Measurements from ENCODE around the gene HBG2. TPM values are rescaled to one million over a fixed set of nuclear protein-coding genes. Genes with fewer than 3 reads are reported as not detected.

HBG2 gene
- total and polyA plus RNA-seq, 4 donors = 0.31 to 13,246 (median 4.6) TPM

- TF ChIP-seq, protein P1, sequence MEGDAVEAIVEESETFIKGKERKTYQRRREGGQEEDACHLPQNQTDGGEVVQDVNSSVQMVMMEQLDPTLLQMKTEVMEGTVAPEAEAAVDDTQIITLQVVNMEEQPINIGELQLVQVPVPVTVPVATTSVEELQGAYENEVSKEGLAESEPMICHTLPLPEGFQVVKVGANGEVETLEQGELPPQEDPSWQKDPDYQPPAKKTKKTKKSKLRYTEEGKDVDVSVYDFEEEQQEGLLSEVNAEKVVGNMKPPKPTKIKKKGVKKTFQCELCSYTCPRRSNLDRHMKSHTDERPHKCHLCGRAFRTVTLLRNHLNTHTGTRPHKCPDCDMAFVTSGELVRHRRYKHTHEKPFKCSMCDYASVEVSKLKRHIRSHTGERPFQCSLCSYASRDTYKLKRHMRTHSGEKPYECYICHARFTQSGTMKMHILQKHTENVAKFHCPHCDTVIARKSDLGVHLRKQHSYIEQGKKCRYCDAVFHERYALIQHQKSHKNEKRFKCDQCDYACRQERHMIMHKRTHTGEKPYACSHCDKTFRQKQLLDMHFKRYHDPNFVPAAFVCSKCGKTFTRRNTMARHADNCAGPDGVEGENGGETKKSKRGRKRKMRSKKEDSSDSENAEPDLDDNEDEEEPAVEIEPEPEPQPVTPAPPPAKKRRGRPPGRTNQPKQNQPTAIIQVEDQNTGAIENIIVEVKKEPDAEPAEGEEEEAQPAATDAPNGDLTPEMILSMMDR (IDR thresholded peaks at IDR 0.05; ENCODE audit: control extremely low read depth, extremely low read depth) = no peak
- Histone ChIP-seq H3K27ac (ENCODE audit: low read depth in 1 of 2, low read length in 1 of 2) (no peak overlapping the region), H3K4me3 (no peak overlapping the region), H3K4me1 (ENCODE audit: control insufficient read depth in 5 of 5, insufficient read depth in 5 of 5, low read length in 5 of 5) (no peaks in the 10 kb centered on the region), H3K9me3 (ENCODE audit: control insufficient read depth in 4 of 4, insufficient read depth in 3 of 4, low read length in 3 of 4) (no peaks in the 10 kb centered on the region), H3K9ac (ENCODE audit: insufficient read depth in 1 of 2, low read length in 2 of 2) (no peak overlapping the region), H3K27me3 (ENCODE audit: control insufficient read depth in 3 of 3, insufficient read depth in 3 of 3, low read length in 2 of 3) (peaks cover 0 to 4% (median 0%) of the 10 kb centered on the region in 3 donors), H3K36me3 (ENCODE audit: control insufficient read depth in 4 of 4, insufficient read depth in 4 of 4, low read length in 4 of 4) (no peaks in the 10 kb centered on the region)
- ATAC-seq (ENCODE audit: insufficient read depth, low FRiP score) (no peak), DNase-seq (no peak)
- WGBS, 2 donors = 40 to 72% methylated on average over 2 of the region's 2 CpGs
Measured at GRCh38 chr11:5237420-5237819, 17.2 kb downstream of the HBG2 start.

- TF ChIP-seq, protein P1 (IDR thresholded peaks at IDR 0.05; ENCODE audit: control extremely low read depth, extremely low read depth) = no peak
- 87 to 88% methylated on average over 5 of the region's 5 CpGs for WGBS, 2 donors
- Histone ChIP-seq H3K27ac (ENCODE audit: low read depth in 1 of 2, low read length in 1 of 2) (no peak overlapping the region), H3K36me3 (ENCODE audit: control insufficient read depth in 4 of 4, insufficient read depth in 4 of 4, low read length in 4 of 4) (no peaks in the 10 kb centered on the region), H3K9ac (ENCODE audit: insufficient read depth in 1 of 2, low read length in 2 of 2) (no peak overlapping the region), H3K9me3 (ENCODE audit: control insufficient read depth in 4 of 4, insufficient read depth in 3 of 4, low read length in 3 of 4) (no peaks in the 10 kb centered on the region), H3K4me3 (no peak overlapping the region), H3K4me1 (ENCODE audit: control insufficient read depth in 5 of 5, insufficient read depth in 5 of 5, low read length in 5 of 5) (no peaks in the 10 kb centered on the region), H3K27me3 (ENCODE audit: control insufficient read depth in 3 of 3, insufficient read depth in 3 of 3, low read length in 2 of 3) (no peaks in the 10 kb centered on the region)
- ATAC-seq (ENCODE audit: insufficient read depth, low FRiP score) (no peak), DNase-seq (no peak)
Measured at GRCh38 chr11:5235364-5236095, 19.1 kb downstream of the HBG2 start.

DNA sequence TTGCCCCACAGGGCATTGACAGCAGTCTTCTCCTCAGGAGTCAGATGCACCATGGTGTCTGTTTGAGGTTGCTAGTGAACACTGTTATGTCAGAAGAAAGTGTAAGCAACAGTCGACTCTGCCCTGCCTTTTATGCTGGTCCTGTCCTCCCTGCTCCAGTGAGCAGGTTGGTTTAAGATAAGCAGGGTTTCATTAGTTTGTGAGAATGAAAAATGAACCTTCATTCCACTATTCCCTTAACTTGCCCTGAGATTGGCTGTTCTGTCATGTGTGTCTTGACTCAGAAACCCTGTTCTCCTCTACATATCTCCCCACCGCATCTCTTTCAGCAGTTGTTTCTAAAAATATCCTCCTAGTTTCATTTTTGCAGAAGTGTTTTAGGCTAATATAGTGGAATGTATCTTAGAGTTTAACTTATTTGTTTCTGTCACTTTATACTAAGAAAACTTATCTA, 20.2 kb downstream of the HBG2 start, which contains the start of gene HBD:
Gene HBD (minus strand): TSS at position 103 of the 454 bp plus-strand sequence. CDS start 50 bp downstream, at position 53.
- H3K9me3 ChIP-seq (ENCODE audit: control insufficient read depth in 4 of 4, insufficient read depth in 3 of 4, low read length in 3 of 4) = no peaks in the 10 kb centered on the region
- H3K9ac ChIP-seq (ENCODE audit: insufficient read depth in 1 of 2, low read length in 2 of 2) = no peak within 1 kb of the TSS
- 19 to 22% methylated on average over 2 of the region's 2 CpGs for WGBS, 2 donors
- H3K27ac ChIP-seq (ENCODE audit: low read depth in 1 of 2, low read length in 1 of 2) = no peak within 1 kb of the TSS
- H3K36me3 ChIP-seq (ENCODE audit: control insufficient read depth in 4 of 4, insufficient read depth in 4 of 4, low read length in 4 of 4) = no peaks in the 10 kb centered on the region
- TF ChIP-seq, protein P1 (IDR thresholded peaks at IDR 0.05; ENCODE audit: control extremely low read depth, extremely low read depth) = no peak
- no peaks in the 10 kb centered on the region for H3K4me1 ChIP-seq (ENCODE audit: control insufficient read depth in 5 of 5, insufficient read depth in 5 of 5, low read length in 5 of 5)
- ATAC-seq (ENCODE audit: insufficient read depth, low FRiP score) (no peak), DNase-seq (no peak)
- no peak within 1 kb of the TSS for H3K4me3 ChIP-seq
- H3K27me3 ChIP-seq (ENCODE audit: control insufficient read depth in 3 of 3, insufficient read depth in 3 of 3, low read length in 2 of 3) = no peaks in the 10 kb centered on the region

Measured in lung (tissue), 12 donors.